GM19467 (cell line): ENCODE data around the gene SPOP.
"Not testable (repeated sequence)": the region's sequence is repeated elsewhere in the genome, so short reads cannot be mapped to it uniquely, and the experiment has no call there.

Experiments
- ATAC-seq: cut with Tn5 transposase; IDR thresholded peaks from one replicate; pipeline ENCODE4 v1.9.1; 2021; ENCODE audit warnings: mild to moderate bottlenecking, moderate library complexity; ENCODE audit not compliant: unreplicated experiment

Gene SPOP

GRCh38 chr17:49696233-49696761, 18.4 kb upstream of the SPOP start:
- ATAC-seq: no peak

DNA sequence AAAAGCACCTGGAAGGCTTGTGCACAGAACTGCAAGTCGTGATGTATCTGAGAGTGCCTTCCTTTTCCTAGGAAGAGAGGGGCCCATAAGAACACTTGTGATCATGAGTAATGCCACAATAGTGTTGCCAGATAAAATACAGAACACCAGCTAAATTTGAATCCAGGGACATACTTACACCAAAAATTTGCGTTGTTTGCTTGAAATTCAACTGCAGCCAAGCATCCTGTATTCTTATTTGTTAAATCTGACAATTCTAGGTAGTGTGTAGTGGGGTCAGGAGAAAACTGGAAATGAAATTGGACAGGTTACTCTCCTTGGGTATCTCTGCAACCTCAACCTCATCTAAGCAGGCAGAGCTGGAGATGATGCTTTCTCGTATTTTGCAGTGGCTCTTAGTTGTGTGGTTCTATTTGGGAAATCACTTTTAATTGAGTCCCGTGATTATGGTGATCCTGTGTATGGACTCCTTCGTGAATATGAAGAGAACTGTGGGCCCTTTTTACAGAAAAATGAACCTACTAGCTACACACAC, 17.9 kb upstream of the SPOP start:
- ATAC-seq: no peak

GRCh38 chr17:49694847-49695697, 17.2 kb upstream of the SPOP start:
- ATAC-seq: no peak

GRCh38 chr17:49692751-49693150, 14.9 kb upstream of the SPOP start:
- ATAC-seq: no peak

DNA sequence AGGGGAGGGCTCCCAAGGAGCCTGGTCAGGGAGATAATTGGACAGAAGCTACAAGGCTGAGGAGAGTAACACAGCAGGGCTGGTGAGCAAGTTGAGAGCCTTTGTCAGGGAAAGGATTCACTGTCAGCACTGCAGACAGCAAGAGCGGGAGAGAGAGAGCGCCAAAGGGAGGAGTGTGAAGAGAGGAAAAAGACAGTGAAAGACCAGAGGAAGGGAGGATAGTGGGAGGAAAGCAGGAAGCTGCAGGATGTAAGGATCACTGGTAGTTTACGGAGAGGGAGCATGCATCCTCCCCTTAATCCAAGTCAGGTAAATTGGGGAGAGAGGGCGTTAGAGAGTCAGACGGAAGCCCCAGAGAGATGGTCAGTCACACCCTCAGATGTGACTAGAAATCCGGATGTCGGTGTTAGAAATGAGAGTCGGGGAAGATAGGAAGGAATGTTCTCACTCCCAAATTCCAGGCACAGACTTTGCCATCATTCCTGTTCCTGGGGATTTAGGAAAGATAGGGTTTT, 13.8 kb upstream of the SPOP start:
- ATAC-seq: no peak

GRCh38 chr17:49691086-49691676, 13.3 kb upstream of the SPOP start:
- no peak for ATAC-seq

DNA sequence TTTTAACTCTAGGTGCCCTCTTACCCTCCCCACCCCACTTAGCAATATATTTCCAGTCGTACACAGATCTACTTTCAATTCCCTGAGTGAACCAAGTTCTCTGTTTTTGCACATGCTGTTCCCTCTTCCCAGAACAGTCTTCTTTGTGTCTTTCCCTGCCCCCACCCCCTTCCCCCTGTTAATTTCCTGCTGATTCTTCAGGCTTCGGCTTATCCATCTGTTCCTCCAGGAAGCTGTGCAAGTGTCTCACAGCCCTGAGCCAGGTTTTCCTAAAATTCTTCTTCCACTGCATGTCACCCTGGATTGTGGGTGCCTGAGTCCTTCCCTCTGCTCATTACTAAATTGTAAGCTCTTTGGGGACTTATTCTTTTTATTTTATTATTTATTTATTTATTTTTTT, 12.4 kb upstream of the SPOP start:
- ATAC-seq: no peak

- no peak for ATAC-seq
Observed at GRCh38 chr17:49688848-49689247, 11.0 kb upstream of the SPOP start.

- ATAC-seq: no peak
Observed at GRCh38 chr17:49687878-49688491, 10.1 kb upstream of the SPOP start.

- no peak for ATAC-seq
Observed at GRCh38 chr17:49681106-49681979, 3.4 kb upstream of the SPOP start.

- ATAC-seq: no peak
Observed at GRCh38 chr17:49680314-49680713, 2.4 kb upstream of the SPOP start.

- peak; percentile 46 for ATAC-seq
Observed at GRCh38 chr17:49677134-49677932, 564 bp downstream of the SPOP start.

- ATAC-seq: peak; percentile 54
Observed at GRCh38 chr17:49676276-49676868, 1.5 kb downstream of the SPOP start.

DNA sequence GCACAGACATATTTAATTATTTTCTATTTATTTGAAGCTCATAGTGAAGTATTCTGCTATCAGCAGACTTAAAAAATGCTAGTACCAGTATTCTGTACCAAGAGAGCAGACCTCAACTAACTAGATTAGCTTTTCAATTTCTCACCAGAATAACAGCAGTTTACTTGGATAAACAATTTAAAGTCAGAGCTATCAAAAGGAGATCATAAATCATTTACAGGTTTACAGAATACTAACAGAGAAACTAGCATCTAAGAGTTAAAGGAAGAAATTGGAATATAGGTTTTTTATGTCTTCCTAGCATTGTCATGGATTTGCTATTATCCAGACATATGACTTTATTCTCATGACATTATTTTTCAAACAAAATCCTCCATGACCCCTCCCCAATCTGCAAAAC, 3.4 kb downstream of the SPOP start:
- ATAC-seq: no peak

DNA sequence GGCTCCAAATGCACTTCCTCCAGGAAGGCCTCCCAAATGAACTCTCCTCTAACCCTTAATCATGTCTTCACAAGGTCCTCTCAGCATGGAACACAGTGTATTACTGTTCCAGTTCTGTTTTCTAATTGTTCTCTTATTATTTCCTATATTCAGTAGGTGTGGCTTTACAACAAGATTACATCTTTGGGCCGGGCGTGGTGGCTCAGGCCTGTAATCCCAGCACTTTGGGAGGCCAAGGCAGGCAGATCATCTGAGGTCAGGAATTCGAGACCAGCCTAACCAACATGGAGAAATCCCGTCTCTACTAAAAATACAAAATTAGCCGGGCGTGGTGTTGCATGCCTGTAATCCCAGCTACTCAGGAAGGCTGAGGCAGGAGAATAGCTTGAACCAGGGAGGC, 4.2 kb downstream of the SPOP start:
- ATAC-seq: not testable (repeated sequence)

DNA sequence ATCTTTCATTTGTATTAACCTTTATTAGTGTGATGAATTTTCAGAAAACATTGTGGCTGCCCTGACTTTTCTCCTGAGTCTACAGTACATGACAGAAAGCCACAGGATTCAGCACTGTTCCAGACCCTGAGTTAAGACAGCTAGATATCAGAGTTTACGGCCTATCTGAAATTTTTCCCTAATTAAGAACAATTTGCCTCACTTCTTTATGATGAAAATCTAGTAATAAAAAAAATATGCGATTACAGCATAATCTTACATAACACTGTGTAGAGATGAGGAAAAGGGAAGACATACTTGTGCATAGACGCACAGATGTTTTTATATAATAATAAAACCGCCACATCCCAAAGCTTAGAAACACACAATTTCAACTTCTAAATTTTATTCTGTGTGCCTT, 7.3 kb downstream of the SPOP start:
- no peak for ATAC-seq

- no peak for ATAC-seq
Observed at GRCh38 chr17:49670002-49670401, 7.9 kb downstream of the SPOP start.

DNA sequence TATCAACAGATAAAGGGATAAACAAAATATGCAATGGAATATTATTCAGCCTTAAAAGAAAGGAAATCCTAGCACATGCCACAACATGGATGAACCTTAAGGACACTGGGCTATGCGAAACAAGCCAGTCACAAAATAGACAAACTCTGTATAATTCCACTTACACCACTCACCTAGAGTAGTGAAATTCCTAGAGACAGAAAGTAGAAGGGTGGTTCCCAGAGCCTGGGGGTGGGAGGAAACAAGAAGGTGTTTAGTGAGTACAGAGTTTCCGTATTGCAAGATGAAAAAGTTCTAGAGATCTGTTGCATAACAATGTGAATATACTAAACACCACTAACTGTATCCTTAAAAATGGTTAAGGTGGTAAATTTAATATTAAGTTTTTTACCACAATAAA, 10.0 kb downstream of the SPOP start:
- ATAC-seq: no peak

DNA sequence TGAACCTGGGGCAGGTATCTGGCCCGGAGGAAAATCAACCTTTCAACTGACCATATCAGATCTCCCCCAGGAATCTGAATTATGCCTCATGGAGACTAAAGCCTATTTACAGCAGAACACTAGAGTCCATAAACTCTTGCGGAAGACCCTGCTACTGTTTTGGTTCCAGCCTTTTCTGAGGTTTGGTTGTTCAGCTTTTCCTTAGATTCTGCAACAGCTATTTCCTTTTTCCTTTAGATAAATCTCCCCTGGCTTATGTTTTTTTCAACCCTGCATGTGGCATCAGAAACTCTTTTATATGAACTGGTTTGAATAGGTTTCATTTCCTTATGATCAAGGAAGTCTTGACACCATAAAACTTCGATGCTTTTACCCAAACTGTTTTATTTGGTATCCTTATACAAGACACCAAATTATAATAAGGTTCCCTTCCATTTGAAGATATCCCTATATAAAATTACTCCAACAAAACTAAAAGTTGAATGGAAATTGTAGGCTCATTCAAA, 13.1 kb downstream of the SPOP start:
- no peak for ATAC-seq
